ENCODE measurements around the gene RAB11FIP4.
"Not testable (repeated sequence)": the region's sequence is repeated elsewhere in the genome, so short reads cannot be mapped to it uniquely, and the experiment has no call there.

Gene RAB11FIP4

DNA sequence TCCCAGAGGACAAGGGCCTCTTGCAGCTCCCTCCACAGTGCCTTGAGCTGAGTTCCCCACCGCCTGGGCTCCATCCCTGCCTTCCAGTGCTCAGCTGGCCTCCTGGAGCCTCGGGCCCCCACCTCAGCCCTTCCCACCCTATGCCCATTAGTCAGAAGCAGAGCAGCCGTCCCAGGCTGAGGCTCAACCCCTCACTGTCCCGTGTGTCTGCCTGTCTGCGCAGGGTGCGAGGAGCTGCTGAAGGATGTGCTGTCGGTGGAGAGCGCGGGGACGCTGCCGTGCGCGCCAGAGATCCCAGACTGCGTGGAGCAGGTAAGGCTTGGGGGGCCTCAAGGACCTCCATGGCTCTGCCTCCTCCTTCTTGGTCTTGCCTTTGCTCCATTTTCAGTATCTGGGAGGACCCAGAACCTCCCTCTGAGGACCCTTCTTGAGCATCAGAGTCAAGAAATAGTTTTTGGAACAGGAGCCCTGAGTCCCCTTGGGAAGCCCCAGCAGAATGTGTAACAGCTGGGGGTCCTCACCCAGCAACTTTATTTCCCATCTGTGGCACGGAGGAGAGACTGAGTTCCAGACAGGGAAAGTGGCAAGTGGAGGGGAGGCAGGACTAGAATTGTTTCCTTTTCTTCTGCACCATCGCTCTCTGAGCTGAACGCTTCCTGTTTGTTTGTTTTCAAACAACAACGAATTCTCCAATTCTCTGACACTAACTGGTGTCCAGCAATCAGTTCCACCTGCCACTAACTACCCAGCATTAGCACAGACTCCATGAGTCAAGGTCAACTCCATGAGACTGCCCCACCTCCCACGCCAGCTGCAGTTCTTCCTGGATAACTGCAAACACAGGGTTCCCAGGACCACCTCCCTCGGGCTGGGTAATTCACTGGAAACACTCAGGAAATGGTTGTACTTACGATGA, 42.6 kb downstream of the RAB11FIP4 start:
- no peak for DNase-seq (ENCODE audit: low read depth)
- no peak overlapping the region for H3K4me3 ChIP-seq (ENCODE audit: low read depth, low read length)
- TF ChIP-seq, protein P1, sequence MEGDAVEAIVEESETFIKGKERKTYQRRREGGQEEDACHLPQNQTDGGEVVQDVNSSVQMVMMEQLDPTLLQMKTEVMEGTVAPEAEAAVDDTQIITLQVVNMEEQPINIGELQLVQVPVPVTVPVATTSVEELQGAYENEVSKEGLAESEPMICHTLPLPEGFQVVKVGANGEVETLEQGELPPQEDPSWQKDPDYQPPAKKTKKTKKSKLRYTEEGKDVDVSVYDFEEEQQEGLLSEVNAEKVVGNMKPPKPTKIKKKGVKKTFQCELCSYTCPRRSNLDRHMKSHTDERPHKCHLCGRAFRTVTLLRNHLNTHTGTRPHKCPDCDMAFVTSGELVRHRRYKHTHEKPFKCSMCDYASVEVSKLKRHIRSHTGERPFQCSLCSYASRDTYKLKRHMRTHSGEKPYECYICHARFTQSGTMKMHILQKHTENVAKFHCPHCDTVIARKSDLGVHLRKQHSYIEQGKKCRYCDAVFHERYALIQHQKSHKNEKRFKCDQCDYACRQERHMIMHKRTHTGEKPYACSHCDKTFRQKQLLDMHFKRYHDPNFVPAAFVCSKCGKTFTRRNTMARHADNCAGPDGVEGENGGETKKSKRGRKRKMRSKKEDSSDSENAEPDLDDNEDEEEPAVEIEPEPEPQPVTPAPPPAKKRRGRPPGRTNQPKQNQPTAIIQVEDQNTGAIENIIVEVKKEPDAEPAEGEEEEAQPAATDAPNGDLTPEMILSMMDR (IDR thresholded peaks at IDR 0.05; ENCODE audit: low read depth, low read length, missing control alignments) = no peak

DNA sequence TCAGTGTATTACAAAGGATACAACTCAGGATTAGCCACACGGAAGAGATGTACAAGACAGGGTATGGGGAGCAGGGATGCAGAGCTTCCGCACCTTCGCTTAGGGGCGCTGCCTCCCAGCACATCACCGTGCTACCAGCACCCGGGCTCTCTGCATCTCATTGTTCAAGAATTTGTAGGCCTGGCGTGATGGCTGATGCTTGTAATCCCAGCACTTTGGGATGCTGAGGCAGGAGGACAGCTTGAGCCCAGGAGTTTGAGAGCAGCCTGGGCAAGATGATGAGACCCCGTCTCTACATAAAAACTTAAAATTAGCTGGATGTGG, 43.2 kb downstream of the RAB11FIP4 start:
- TF ChIP-seq, protein P1 (IDR thresholded peaks at IDR 0.05; ENCODE audit: low read depth, low read length, missing control alignments) = no peak
- H3K4me3 ChIP-seq (ENCODE audit: low read depth, low read length) = no peak overlapping the region
- no peak for DNase-seq (ENCODE audit: low read depth)

DNA sequence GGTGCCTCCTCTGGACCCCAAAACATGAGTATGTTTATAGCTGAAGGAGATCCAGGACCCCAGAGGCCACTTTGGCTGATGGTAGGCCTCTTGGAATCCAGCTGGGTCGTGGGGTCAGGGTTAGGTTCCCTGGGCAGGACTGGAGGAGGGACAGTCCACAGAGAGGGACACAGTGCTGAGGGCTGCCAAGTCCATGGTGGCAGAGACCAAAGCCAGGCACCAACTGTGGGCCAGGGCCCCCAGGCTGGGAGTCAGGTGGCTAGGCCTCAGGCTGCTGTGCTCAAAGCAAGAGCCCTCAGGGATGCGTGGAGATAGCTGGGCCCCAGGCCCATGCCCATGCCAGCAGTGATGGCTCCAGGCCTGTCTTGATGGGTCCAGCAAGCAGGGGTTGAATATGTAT, 44.1 kb downstream of the RAB11FIP4 start:
- TF ChIP-seq, protein P1 (IDR thresholded peaks at IDR 0.05; ENCODE audit: low read depth, low read length, missing control alignments) = no peak
- DNase-seq (ENCODE audit: low read depth) = no peak

DNA sequence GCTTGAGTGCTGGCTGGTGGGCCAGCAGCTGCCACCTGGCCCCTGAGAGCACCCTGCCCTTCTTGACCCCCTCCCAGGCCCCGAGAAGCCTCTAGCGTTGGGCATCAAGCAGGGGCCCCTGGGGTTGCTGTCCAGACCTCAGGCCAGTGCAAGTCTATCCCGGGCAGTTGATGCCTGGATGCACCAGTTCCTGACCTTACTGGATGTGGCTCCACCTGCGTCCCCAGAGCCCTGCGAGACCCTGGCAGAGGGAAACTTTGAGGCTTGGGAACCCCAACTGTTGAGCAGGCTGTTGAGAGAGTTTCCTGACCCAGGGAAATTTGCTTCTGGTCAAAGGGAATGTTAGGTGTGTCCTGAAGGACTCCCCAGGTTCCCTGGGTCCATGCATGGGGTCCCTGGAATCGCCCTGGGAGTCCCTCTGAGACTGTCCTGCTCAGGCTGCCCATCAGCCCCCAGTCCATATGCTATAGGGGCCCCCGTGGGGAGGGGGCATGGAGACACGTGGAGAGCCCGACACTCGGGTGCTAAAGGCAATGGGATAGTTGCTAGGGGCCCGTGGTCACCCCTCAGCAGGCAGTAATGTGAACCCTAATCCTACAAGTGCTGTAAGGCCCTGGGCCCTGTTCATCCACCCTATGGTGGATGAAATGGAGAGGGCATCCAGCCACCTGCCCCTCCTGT, 46.4 kb downstream of the RAB11FIP4 start:
- DNase-seq (ENCODE audit: low read depth) = no peak
- TF ChIP-seq, protein P1 (IDR thresholded peaks at IDR 0.05; ENCODE audit: low read depth, low read length, missing control alignments) = no peak
- H3K4me3 ChIP-seq (ENCODE audit: low read depth, low read length) = no peak overlapping the region

More for the DNA sequence above, 44.1 kb downstream of the RAB11FIP4 start:
- H3K4me3 ChIP-seq (ENCODE audit: low read depth, low read length) = no peak overlapping the region

DNA sequence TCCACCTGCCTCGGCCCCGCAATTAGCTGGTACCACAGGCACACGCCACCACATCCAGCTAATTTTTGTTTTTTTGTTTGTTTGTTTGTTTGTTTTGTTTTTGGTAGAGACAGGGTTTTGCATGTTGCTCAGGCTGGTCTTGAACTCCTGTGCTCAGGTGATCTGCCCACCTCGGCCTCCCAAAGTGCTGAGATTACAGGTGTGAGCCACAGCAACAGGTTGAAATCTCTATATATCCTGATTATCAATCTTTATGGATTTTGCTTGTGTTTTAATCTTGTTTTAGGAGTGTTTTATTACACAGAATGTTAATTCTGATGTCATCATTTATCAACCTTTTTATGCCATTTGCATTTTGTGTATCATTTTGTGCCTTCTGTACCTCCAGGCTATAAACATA, 48.2 kb downstream of the RAB11FIP4 start:
- no peak for DNase-seq (ENCODE audit: low read depth)
- H3K4me3 ChIP-seq (ENCODE audit: low read depth, low read length) = no peak overlapping the region
- TF ChIP-seq, protein P1 (IDR thresholded peaks at IDR 0.05; ENCODE audit: low read depth, low read length, missing control alignments) = no peak

DNA sequence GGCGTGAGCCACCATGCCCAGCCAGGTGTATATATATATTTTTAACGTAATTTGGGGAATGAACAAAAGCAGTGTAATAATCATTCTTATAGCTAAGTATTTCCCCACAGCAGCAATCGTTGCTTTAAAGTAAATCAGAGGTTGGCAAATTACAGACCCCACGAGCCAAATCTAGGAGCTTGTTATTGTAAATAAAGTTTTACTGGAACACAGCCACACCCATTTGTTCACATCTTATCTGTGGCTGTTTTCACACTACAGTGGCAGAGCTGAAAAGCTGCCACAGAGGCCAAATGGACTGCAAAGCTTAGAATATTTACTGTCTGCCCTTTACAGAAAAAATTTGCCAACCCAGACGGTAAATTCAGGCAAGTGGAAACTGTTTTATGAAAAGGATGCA, 50.8 kb downstream of the RAB11FIP4 start:
- H3K4me3 ChIP-seq (ENCODE audit: low read depth, low read length) = no peak overlapping the region
- no peak for DNase-seq (ENCODE audit: low read depth)
- TF ChIP-seq, protein P1 (IDR thresholded peaks at IDR 0.05; ENCODE audit: low read depth, low read length, missing control alignments) = no peak

DNA sequence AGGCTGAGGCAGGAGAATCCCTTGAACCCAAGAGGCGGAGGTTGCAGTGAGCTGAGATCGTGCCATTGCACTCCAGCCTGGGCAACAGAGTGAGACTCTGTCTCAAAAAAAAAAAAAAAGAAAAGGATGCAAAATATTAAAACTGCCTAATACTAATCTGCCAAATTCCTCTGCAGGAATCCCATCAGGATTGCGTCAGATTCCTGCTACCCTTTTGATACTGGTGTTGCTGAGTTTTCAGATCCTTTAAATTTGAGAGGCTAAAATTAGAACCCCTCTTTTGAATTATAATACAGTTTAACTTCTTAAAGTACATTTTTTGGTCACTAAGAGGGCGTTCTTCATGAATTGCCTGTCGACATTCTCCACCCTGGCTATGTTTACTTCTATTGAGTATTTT, 51.4 kb downstream of the RAB11FIP4 start:
- not testable (repeated sequence) for H3K4me3 ChIP-seq (ENCODE audit: low read depth, low read length); DNase-seq (ENCODE audit: low read depth)
